B cell (primary cell): Measurements from ENCODE around the gene SFMBT2. TPM values are rescaled to one million over a fixed set of nuclear protein-coding genes. Genes with fewer than 3 reads are reported as not detected.

Experiments used
- ATAC-seq: fragments of 200-7000 bp; cut with Tn5 transposase; one replicate; pipeline ENCODE4 v1.10.0; 2021; ENCODE audit warnings: low read depth, mild to moderate bottlenecking, moderate number of reproducible peaks, moderate library complexity
- CTCF ChIA-PET: fragments of 350-600 bp; sonication (Branson Sonifier 250); formaldehyde crosslinking; loops from one replicate; lab custom pipeline; 2021; ENCODE audit warnings: antibody characterized with exemption, inconsistent platforms; lab: Charles Lee
- POLR2A ChIA-PET: fragments of 350-600 bp; sonication (Branson Sonifier 250); formaldehyde crosslinking; loops from one replicate; lab custom pipeline; 2021; ENCODE audit warnings: antibody characterized with exemption; lab: Charles Lee
- DNase-seq: peaks from one replicate; pipeline ENCODE4 v3.0.0; 2013
- H2AFZ ChIP-seq: 2 replicates; pipeline ENCODE4 v1.6.1; 2012; ENCODE audit warnings: mild to moderate bottlenecking, low read depth, low read length; ENCODE audit not compliant: insufficient read depth, poor library complexity, severe bottlenecking
- H3K27ac ChIP-seq, 2 donors: 1 replicate in 1 of 2; 2 replicates in 1 of 2; pipeline ENCODE4 v1.5.1; 2012 to 2013; ENCODE audit warnings: low read length in 2 of 2, mild to moderate bottlenecking in 2 of 2, moderate library complexity in 1 of 2
- H3K27me3 ChIP-seq, 4 experiments: fragments of 200-600 bp in 1 of 4; sonication (generic) in 1 of 4; replicated peaks in 1 of 4; 1 replicate in 2 of 4; 2 replicates in 2 of 4; pipeline versions ENCODE4 v1.6.1 to v1.7.0; 2013 to 2016; ENCODE audit warnings: low read length in 3 of 4, mild to moderate bottlenecking in 2 of 4, mixed read lengths in 1 of 4, moderate library complexity in 1 of 4; ENCODE audit not compliant: insufficient read depth in 4 of 4, control insufficient read depth in 3 of 4; ENCODE audit errors: control extremely low read depth in 1 of 4
- H3K36me3 ChIP-seq, 2 experiments: replicated peaks in 1 of 2; 1 replicate in 1 of 2; 2 replicates in 1 of 2; pipeline versions ENCODE4 v1.6.1 to v1.7.1; 2013; ENCODE audit warnings: low read length in 1 of 2; ENCODE audit not compliant: insufficient read depth in 2 of 2, control insufficient read depth in 1 of 2; ENCODE audit errors: control extremely low read depth in 1 of 2, extremely low read depth in 1 of 2
- H3K4me1 ChIP-seq, 2 donors: fragments of 200-600 bp in 1 of 2; sonication (generic) in 1 of 2; 1 replicate in 1 of 2; 2 replicates in 1 of 2; pipeline versions ENCODE4 v1.5.1 to v1.6.1; 2013 to 2017; ENCODE audit warnings: low read length in 2 of 2; ENCODE audit not compliant: control insufficient read depth in 2 of 2, insufficient read depth in 2 of 2
- H3K4me2 ChIP-seq: replicated peaks from 2 replicates; pipeline ENCODE3; 2012; ENCODE audit warnings: mild to moderate bottlenecking, low read depth, low read length; ENCODE audit not compliant: poor library complexity, severe bottlenecking
- H3K4me3 ChIP-seq, 5 experiments: fragments of 200-600 bp in 1 of 5; sonication (generic) in 1 of 5; 1 replicate in 3 of 5; 2 replicates in 2 of 5; pipeline versions ENCODE4 v1.5.1 to v1.7.0; 2011 to 2016; ENCODE audit warnings: low read length in 4 of 5, mild to moderate bottlenecking in 4 of 5, low read depth in 2 of 5, control low read depth in 1 of 5, moderate library complexity in 1 of 5; ENCODE audit not compliant: insufficient read depth in 1 of 5; ENCODE audit errors: control extremely low read depth in 1 of 5, extremely low read depth in 1 of 5
- H3K79me2 ChIP-seq: fragments of 200-600 bp; sonication (generic); one replicate; pipeline ENCODE4 v1.6.0; 2016; ENCODE audit warnings: low read length; ENCODE audit not compliant: control insufficient read depth, insufficient read depth
- H3K9ac ChIP-seq: fragments of 200-600 bp; sonication (generic); 2 replicates; pipeline ENCODE4 v1.6.1; 2017; ENCODE audit warnings: mild to moderate bottlenecking, low read length, moderate library complexity
- H3K9me3 ChIP-seq, 3 donors: one replicate each; pipeline versions ENCODE4 v1.6.1 to v1.7.1; 2013; ENCODE audit warnings: low read length in 2 of 3; ENCODE audit not compliant: control insufficient read depth in 2 of 3, insufficient read depth in 1 of 3; ENCODE audit errors: control extremely low read depth in 1 of 3
- H4K20me1 ChIP-seq: 2 replicates; pipeline ENCODE4 v1.6.0; 2012; ENCODE audit warnings: mild to moderate bottlenecking, low read length; ENCODE audit not compliant: insufficient read depth, control insufficient read depth, poor library complexity, severe bottlenecking
- H3K27ac Mint-ChIP-seq: one replicate; pipeline ENCODE4 v1.8.0; 2021; ENCODE audit warnings: mixed read lengths
- H3K27me3 Mint-ChIP-seq: one replicate; pipeline ENCODE4 v1.8.0; 2021; ENCODE audit warnings: mixed read lengths
- H3K4me1 Mint-ChIP-seq: one replicate; pipeline ENCODE4 v1.8.0; 2021; ENCODE audit warnings: mixed read lengths
- H3K4me3 Mint-ChIP-seq: one replicate; pipeline ENCODE4 v1.8.0; 2021; ENCODE audit warnings: mixed read lengths
- H3K9me3 Mint-ChIP-seq: one replicate; pipeline ENCODE4 v1.8.0; 2022; ENCODE audit warnings: mixed read lengths; ENCODE audit not compliant: insufficient read depth
- CTCF ChIP-seq: fragments of 200-600 bp; IDR thresholded peaks from one replicate; pipeline ENCODE4 v1.8.0; 2022; ENCODE audit warnings: antibody characterized with exemption, mild to moderate bottlenecking
- EZH2 ChIP-seq: IDR thresholded peaks from 2 replicates; pipeline ENCODE4 v1.6.1; 2012; ENCODE audit warnings: borderline replicate concordance, low read depth, mild to moderate bottlenecking, moderate library complexity, low read length; ENCODE audit not compliant: insufficient read depth, poor library complexity, severe bottlenecking
- WGBS: methylation state at CpG from one replicate; pipeline ENCODE4 v1.1.5; 2013; ENCODE audit warnings: missing lambda C conversion rate; ENCODE audit not compliant: insufficient coverage; 5-methylcytosine and 5-hydroxymethylcytosine counted together
- intact Hi-C: fragments of 100-400 bp; cut with micrococcal nuclease; formaldehyde crosslinking; loops from one replicate; pipeline ENCODE4 v1.10.0; 2022
- polyA plus RNA-seq: library from polyadenylated mRNA; depleted of rRNA; stranded (reverse); fragments of >200 nt; gene quantifications from 2 replicates; pipeline ENCODE4 v1.2.3, GENCODE V29; 2012
- total RNA-seq, 2 donors: library from RNA; stranded (reverse); fragments of 120-200 nt in 1 of 2; gene quantifications; 1 replicate in 1 of 2; 2 replicates in 1 of 2; pipeline versions ENCODE4 v1.2.3 to v1.2.4, GENCODE V29; 2013 to 2022

SFMBT2 gene
- total and polyA plus RNA-seq, 2 donors (not counting 1 experiment from before 2014, with no cell fraction given) = 2.3 to 24.0 TPM

DNA sequence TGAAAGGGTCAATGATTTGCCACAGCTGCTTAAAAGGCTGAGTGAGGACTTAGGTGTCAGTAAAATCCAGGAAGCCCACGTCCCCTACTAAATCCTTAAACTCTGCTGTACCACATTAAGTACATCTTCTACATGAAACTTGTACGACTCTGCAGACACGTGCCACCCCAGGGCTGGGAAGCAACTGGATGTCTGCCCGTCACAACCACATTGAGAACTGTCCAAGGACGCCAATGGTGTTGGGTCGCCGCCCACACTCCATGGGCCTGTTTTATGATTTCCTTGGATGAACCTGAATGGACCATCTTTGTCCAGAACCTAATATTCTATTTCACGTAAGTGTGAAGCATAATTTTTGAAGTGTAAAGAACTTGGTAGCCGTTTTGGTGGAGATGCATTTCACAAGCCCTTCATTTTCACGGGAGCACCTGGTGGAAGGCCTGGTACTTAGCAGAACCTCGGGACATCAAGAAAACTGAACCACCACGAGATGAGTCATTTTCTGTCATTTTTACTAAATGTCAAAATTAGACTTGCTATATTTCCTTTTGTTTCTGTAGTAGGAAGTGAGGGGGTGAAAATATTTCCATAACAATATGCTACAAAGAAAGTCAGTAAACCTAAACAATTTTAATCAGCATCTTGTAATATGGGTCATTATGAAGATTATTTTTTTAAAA, 134.9 kb downstream of the SFMBT2 start:
- no peak overlapping the region for H3K27ac ChIP-seq
- Mint-ChIP-seq H3K9me3 (no peaks in the 10 kb centered on the region), H3K4me3 (no peak overlapping the region), H3K4me1 (peaks cover 1% of the 10 kb centered on the region), H3K27ac (no peak overlapping the region), H3K27me3 (no peaks in the 10 kb centered on the region)
- ChIA-PET CTCF (interaction anchor here (1.5 kb wide), 1 partner anchor 17 kb away, joined by 4 read pairs; no protein-coding TSS in a partner anchor), POLR2A (no interaction called here)
- H3K9ac ChIP-seq = no peak overlapping the region
- no peaks in the 10 kb centered on the region for H4K20me1 ChIP-seq
- no peak for ATAC-seq
- no peak overlapping the region for H2AFZ ChIP-seq
- H3K27me3 ChIP-seq = no peaks in the 10 kb centered on the region
- H3K36me3 ChIP-seq = peaks cover 0 to 3% of the 10 kb centered on the region in 2 experiments
- no peak for DNase-seq
- intact Hi-C loops = no loop called here
- no peaks in the 10 kb centered on the region for H3K79me2 ChIP-seq
- 94% methylated on average over 4 of the region's 12 CpGs for WGBS
- peaks cover 0 to 3% (median 0%) of the 10 kb centered on the region in 3 donors for H3K9me3 ChIP-seq
- H3K4me1 ChIP-seq = no peaks in the 10 kb centered on the region
- TF ChIP-seq CTCF = no peak
- no peak for TF ChIP-seq EZH2
- no peak overlapping the region for H3K4me2 ChIP-seq
- no peak overlapping the region for H3K4me3 ChIP-seq

DNA sequence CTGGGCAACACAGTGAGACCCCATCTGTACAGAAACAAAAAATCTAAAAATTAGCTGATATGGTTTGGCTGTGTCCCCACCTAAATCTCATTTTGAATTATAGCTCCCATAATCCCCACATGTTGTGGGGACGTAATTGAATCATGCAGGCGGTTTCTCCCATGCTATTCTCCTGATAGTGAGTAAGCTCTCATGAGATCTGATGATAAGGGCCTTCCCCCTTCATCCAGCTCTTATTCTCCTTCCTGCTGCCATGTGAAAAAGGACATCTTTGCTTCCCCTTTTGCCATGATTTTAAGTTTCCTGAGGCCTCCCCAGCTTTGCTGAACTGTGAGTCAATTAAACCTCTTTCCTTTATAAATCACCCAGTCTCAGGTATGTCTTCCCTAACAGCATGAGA, 136.5 kb downstream of the SFMBT2 start:
- WGBS = no CpG with 5 or more reads among the region's 2 CpGs
- no peak overlapping the region for H3K4me3 Mint-ChIP-seq
- H3K27me3 ChIP-seq = no peaks in the 10 kb centered on the region
- DNase-seq (no peak), ATAC-seq (no peak)
- no peaks in the 10 kb centered on the region for H4K20me1 ChIP-seq
- no peak overlapping the region for H3K4me2 ChIP-seq
- H2AFZ ChIP-seq = no peak overlapping the region
- no peak overlapping the region for H3K27ac Mint-ChIP-seq
- intact Hi-C loops = no loop called here
- H3K4me1 ChIP-seq = no peaks in the 10 kb centered on the region
- POLR2A ChIA-PET = no interaction called here
- H3K27ac ChIP-seq = no peak overlapping the region
- peaks cover 0 to 3% (median 0%) of the 10 kb centered on the region in 3 donors for H3K9me3 ChIP-seq
- peaks cover 0 to 4% of the 10 kb centered on the region in 2 experiments for H3K36me3 ChIP-seq
- no peak for TF ChIP-seq CTCF
- TF ChIP-seq EZH2 = no peak
- H3K9ac ChIP-seq = no peak overlapping the region
- H3K9me3 Mint-ChIP-seq = no peaks in the 10 kb centered on the region
- H3K4me3 ChIP-seq = no peak overlapping the region
- H3K27me3 Mint-ChIP-seq = no peaks in the 10 kb centered on the region
- H3K79me2 ChIP-seq = no peaks in the 10 kb centered on the region
- no peaks in the 10 kb centered on the region for H3K4me1 Mint-ChIP-seq
- CTCF ChIA-PET = interaction anchor here (0.8 to 1.5 kb wide), 4 partner anchors 9 to 411 kb away, joined by 3 to 4 read pairs (median 3); no protein-coding TSS in a partner anchor
